ENCODE results near the gene KDM3A. TPM values are rescaled to one million over a fixed set of nuclear protein-coding genes. Genes with fewer than 3 reads are reported as not detected.
"Not testable (repeated sequence)": the region's sequence is repeated elsewhere in the genome, so short reads cannot be mapped to it uniquely, and the experiment has no call there.

Gene KDM3A
- total RNA-seq, 4 donors from 2014 or later: 42.9 to 153 (median 64.9) TPM

- no peak for DNase-seq (ENCODE audit: low spot score in 2 of 2)
- no peak overlapping the region for H3K27ac ChIP-seq
- H3K4me1 ChIP-seq: peaks cover 12% of the 10 kb centered on the region
- no peaks in the 10 kb centered on the region for H3K27me3 ChIP-seq
- no peaks in the 10 kb centered on the region for H3K9me3 ChIP-seq
- TF ChIP-seq, protein P1, sequence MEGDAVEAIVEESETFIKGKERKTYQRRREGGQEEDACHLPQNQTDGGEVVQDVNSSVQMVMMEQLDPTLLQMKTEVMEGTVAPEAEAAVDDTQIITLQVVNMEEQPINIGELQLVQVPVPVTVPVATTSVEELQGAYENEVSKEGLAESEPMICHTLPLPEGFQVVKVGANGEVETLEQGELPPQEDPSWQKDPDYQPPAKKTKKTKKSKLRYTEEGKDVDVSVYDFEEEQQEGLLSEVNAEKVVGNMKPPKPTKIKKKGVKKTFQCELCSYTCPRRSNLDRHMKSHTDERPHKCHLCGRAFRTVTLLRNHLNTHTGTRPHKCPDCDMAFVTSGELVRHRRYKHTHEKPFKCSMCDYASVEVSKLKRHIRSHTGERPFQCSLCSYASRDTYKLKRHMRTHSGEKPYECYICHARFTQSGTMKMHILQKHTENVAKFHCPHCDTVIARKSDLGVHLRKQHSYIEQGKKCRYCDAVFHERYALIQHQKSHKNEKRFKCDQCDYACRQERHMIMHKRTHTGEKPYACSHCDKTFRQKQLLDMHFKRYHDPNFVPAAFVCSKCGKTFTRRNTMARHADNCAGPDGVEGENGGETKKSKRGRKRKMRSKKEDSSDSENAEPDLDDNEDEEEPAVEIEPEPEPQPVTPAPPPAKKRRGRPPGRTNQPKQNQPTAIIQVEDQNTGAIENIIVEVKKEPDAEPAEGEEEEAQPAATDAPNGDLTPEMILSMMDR (IDR thresholded peaks at IDR 0.05): no peak
- TF ChIP-seq POLR2A (IDR thresholded peaks at IDR 0.05): no peak
- TF ChIP-seq EP300 (IDR thresholded peaks at IDR 0.05): no peak
- no peak for TF ChIP-seq POLR2AphosphoS5 (IDR thresholded peaks at IDR 0.05)
- H3K4me3 ChIP-seq: no peak overlapping the region
- peaks cover 90% of the 10 kb centered on the region for H3K36me3 ChIP-seq
- WGBS: 75% methylated on average over 1 of the region's 1 CpG
Measured at GRCh38 chr2:86492048-86492453, 50.9 kb downstream of the KDM3A start.

DNA sequence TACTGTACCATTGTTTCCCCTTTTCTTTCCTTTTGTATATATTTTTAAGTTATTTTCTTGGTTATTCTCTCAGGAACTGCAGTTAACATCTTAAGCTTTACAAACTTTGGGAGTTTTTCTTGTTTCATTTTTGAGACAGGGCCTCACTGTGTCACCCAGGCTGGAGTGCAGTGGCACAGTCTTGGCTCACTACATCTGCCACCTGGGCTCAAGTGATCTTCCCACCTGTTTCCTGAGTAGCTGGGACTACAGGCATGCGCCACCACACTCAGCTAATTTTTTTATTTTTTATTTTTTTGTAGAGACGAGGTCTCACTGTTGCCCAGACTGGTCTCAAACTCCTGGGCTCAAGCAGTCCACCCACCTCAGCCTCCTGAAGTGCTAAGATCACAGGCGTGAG is 55.2 kb downstream of the KDM3A start:
- DNase-seq (ENCODE audit: low spot score in 2 of 2); H3K9me3 ChIP-seq; H3K4me1 ChIP-seq; H3K4me3 ChIP-seq; H3K27ac ChIP-seq; H3K27me3 ChIP-seq: not testable (repeated sequence)
- H3K36me3 ChIP-seq: peaks cover 87% of the 10 kb centered on the region
- WGBS: 85% methylated on average over 3 of the region's 3 CpGs

DNA sequence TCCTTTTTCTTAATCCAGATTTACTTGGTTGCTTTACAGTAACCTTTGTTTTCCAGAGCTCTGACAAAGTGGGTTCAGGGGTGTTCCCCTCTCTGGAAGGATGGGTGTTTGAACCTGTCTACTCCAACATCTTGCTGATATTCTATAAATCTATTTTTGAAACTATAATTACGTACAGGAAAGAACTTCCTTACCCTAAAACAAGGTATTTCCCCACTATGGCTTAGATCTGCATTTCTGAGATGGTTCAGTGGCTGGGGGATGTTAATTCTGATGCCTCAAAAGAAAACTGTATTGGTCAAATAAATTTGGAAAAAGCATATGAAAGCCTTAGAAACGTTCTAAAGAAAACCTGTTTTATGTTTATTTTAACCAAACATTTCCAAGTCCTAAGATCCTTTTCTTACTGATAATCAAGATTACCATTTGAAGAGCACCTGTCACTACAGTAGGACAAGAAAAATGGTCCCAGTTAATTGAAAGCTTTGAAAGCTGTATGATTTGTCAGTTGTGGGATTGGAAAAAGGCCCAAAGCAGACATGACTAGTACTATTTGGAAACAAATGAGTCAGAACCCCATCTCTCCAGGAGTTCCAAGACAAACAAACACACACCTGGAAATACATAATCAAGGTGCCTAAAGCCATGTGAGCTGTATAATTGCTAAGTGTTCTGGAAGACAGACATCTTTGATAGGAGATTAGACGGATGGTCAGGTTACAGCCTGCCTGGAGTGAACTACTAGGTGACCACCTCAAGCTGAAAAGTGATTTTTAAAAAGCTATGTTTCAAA is 57.5 kb downstream of the KDM3A start:
- Histone ChIP-seq H3K36me3 (peaks cover 68% of the 10 kb centered on the region), H3K4me1 (no peaks in the 10 kb centered on the region), H3K27ac (no peak overlapping the region), H3K4me3 (no peak overlapping the region), H3K27me3 (no peaks in the 10 kb centered on the region), H3K9me3 (no peaks in the 10 kb centered on the region)
- no peak for DNase-seq (ENCODE audit: low spot score in 2 of 2)
- 67% methylated on average over 3 of the region's 3 CpGs for WGBS
- TF ChIP-seq, protein P1 (IDR thresholded peaks at IDR 0.05): no peak
- no peak for TF ChIP-seq EP300 (IDR thresholded peaks at IDR 0.05)
- no peak for TF ChIP-seq POLR2A (IDR thresholded peaks at IDR 0.05)
- no peak for TF ChIP-seq POLR2AphosphoS5 (IDR thresholded peaks at IDR 0.05)

- no peak overlapping the region for H3K4me3 ChIP-seq
- H3K36me3 ChIP-seq: peaks cover 65% of the 10 kb centered on the region
- no peak for DNase-seq (ENCODE audit: low spot score in 2 of 2)
- no peaks in the 10 kb centered on the region for H3K27me3 ChIP-seq
- no peak overlapping the region for H3K27ac ChIP-seq
- H3K4me1 ChIP-seq: no peaks in the 10 kb centered on the region
- 80% methylated on average over 6 of the region's 6 CpGs for WGBS
- H3K9me3 ChIP-seq: no peaks in the 10 kb centered on the region
- TF ChIP-seq, protein P1 (IDR thresholded peaks at IDR 0.05): no peak
- TF ChIP-seq POLR2A (IDR thresholded peaks at IDR 0.05): no peak
- TF ChIP-seq EP300 (IDR thresholded peaks at IDR 0.05): no peak
- no peak for TF ChIP-seq POLR2AphosphoS5 (IDR thresholded peaks at IDR 0.05)
Measured at GRCh38 chr2:86499326-86499725, 58.2 kb downstream of the KDM3A start.

DNA sequence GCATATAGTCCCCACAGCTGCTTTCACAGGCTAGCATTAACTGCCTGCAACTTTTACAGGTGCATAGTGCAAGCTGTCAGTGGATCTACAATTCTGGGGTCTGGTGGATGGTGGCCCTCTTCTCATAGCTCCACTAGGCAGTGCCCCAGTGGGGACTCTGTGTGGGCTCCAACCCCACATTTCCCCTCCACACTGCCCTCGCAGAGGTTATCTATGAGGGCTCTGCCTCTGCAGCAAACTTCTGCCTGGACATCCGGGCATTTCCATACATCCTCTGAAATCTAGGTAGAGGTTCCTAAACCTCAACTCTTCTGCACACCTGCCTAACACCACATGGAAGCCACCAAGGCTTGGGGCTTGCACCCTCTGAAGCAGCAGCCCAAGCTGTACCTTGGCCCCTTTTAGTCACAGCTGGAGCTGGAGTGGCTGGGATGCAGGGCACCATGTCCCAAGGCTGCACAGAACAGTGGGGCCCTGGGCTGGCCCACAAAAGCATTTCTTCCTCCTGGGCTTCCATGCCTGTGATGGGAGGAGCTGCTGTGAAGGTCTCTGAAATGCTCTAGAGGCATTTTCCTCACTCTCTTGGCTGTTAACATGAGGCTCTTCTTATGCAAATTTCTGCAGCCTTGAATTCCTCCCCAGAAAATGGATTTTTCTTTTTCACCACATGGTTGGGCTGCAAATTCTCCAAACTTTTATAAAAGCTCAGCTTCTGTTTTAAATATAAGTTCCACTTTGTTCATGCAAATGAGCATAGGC is 59.3 kb downstream of the KDM3A start:
- Histone ChIP-seq H3K27ac (no peak overlapping the region), H3K4me3 (no peak overlapping the region), H3K4me1 (no peaks in the 10 kb centered on the region), H3K9me3 (no peaks in the 10 kb centered on the region), H3K36me3 (peaks cover 66% of the 10 kb centered on the region), H3K27me3 (no peaks in the 10 kb centered on the region)
- 100% methylated on average over 1 of the region's 2 CpGs for WGBS
- DNase-seq (ENCODE audit: low spot score in 2 of 2): no peak
- TF ChIP-seq, protein P1 (IDR thresholded peaks at IDR 0.05): no peak
- TF ChIP-seq POLR2A (IDR thresholded peaks at IDR 0.05) (no peak), POLR2AphosphoS5 (IDR thresholded peaks at IDR 0.05) (no peak), EP300 (IDR thresholded peaks at IDR 0.05) (no peak)

Measured in suprapubic skin (tissue), 4 donors.